GM21423 (cell line): ENCODE data around the gene THAP7.
"Not testable (repeated sequence)": the region's sequence is repeated elsewhere in the genome, so short reads cannot be mapped to it uniquely, and the experiment has no call there.

Source experiments
- ATAC-seq: cut with Tn5 transposase; IDR thresholded peaks from one replicate; pipeline ENCODE4 v1.9.1; 2021; ENCODE audit warnings: mild to moderate bottlenecking, moderate library complexity; ENCODE audit not compliant: unreplicated experiment

THAP7 gene

GRCh38 chr22:20979940-20980453 lies 21.9 kb downstream of the THAP7 start:
- no peak for ATAC-seq

- no peak for ATAC-seq
These were observed 22.6 kb downstream of the THAP7 start for GRCh38 chr22:20979243-20979809.

GRCh38 chr22:20978419-20978818 lies 23.5 kb downstream of the THAP7 start:
- ATAC-seq: no peak

- no peak for ATAC-seq
These were observed 24.3 kb downstream of the THAP7 start for GRCh38 chr22:20977516-20978170.

GRCh38 chr22:20977019-20977418 lies 24.9 kb downstream of the THAP7 start:
- ATAC-seq: no peak

- no peak for ATAC-seq
These were observed 25.5 kb downstream of the THAP7 start for GRCh38 chr22:20976291-20976877.

- no peak for ATAC-seq
These were observed 26.2 kb downstream of the THAP7 start for GRCh38 chr22:20975541-20976290.

- no peak for ATAC-seq
These were observed 27.5 kb downstream of the THAP7 start for GRCh38 chr22:20974336-20974955.

GRCh38 chr22:20973634-20974286 lies 28.2 kb downstream of the THAP7 start:
- ATAC-seq: no peak

- ATAC-seq: no peak
These were observed 28.9 kb downstream of the THAP7 start for GRCh38 chr22:20972933-20973577.

GRCh38 chr22:20972014-20972694 lies 29.8 kb downstream of the THAP7 start:
- ATAC-seq: not testable (repeated sequence)

GRCh38 chr22:20970939-20971657 lies 30.8 kb downstream of the THAP7 start:
- ATAC-seq: no peak

GRCh38 chr22:20968281-20968977 lies 33.5 kb downstream of the THAP7 start:
- no peak for ATAC-seq

- no peak for ATAC-seq
These were observed 34.2 kb downstream of the THAP7 start for GRCh38 chr22:20967697-20968211.

GRCh38 chr22:20966883-20967696 lies 34.8 kb downstream of the THAP7 start, which contains the start of gene AIFM3:
Gene AIFM3 (plus strand): TSS chr22:20967255. CDS start chr22:20967945, 690 bp downstream.
- no peak for ATAC-seq

- ATAC-seq: no peak
These were observed 35.7 kb downstream of the THAP7 start for GRCh38 chr22:20965888-20966855.
